ENCODE results near the gene LIPK. TPM values are rescaled to one million over a fixed set of nuclear protein-coding genes. Genes with fewer than 3 reads are reported as not detected.
"Not testable (repeated sequence)": the region's sequence is repeated elsewhere in the genome, so short reads cannot be mapped to it uniquely, and the experiment has no call there.

Gene LIPK
- polyA plus RNA-seq: not detected

- WGBS, 3 donors: 93 to 100% (median 94%) methylated on average over 1 of the region's 1 CpG
- no peak within 1 kb of the TSS for H3K27ac ChIP-seq (ENCODE audit: low read depth, low read length)
Measured at GRCh38 chr10:88705958-88706357, at the start of gene LIPK. Gene LIPK (plus strand): TSS chr10:88706249. CDS start chr10:88724544, 18,295 bp downstream.

GRCh38 chr10:88657901-88658300 lies 48.1 kb upstream of the LIPK start:
- WGBS, 3 donors: 86 to 97% (median 87%) methylated on average over 1 of the region's 1 CpG
- H3K27ac ChIP-seq (ENCODE audit: low read depth, low read length): no peak overlapping the region

- no peak overlapping the region for H3K27ac ChIP-seq (ENCODE audit: low read depth, low read length)
- WGBS, 3 donors: 46 to 71% (median 63%) methylated on average over 3 of the region's 3 CpGs
Measured at GRCh38 chr10:88659725-88660597, 46.1 kb upstream of the LIPK start.

- WGBS, 3 donors: 36 to 44% (median 42%) methylated on average over 3 of the region's 3 CpGs
- no peak overlapping the region for H3K27ac ChIP-seq (ENCODE audit: low read depth, low read length)
Measured at GRCh38 chr10:88660598-88660884, 45.5 kb upstream of the LIPK start.

- H3K27ac ChIP-seq (ENCODE audit: low read depth, low read length): no peak overlapping the region
Measured at GRCh38 chr10:88661018-88661417, 45.0 kb upstream of the LIPK start.

GRCh38 chr10:88661577-88661976 lies 44.5 kb upstream of the LIPK start:
- H3K27ac ChIP-seq (ENCODE audit: low read depth, low read length): no peak overlapping the region

GRCh38 chr10:88663153-88663552 lies 42.9 kb upstream of the LIPK start:
- H3K27ac ChIP-seq (ENCODE audit: low read depth, low read length): not testable (repeated sequence)
- WGBS, 3 donors: 89 to 95% (median 94%) methylated on average over 2 of the region's 2 CpGs

GRCh38 chr10:88664142-88664541 lies 41.9 kb upstream of the LIPK start, which contains the start of gene LIPF:
Gene LIPF (plus strand): TSS chr10:88664442. CDS start chr10:88667298, 2,856 bp downstream.
- WGBS, 3 donors: 48 to 64% (median 50%) methylated on average over 1 of the region's 1 CpG
- H3K27ac ChIP-seq (ENCODE audit: low read depth, low read length): no peak within 1 kb of the TSS

GRCh38 chr10:88668465-88668864 lies 37.6 kb upstream of the LIPK start:
- H3K27ac ChIP-seq (ENCODE audit: low read depth, low read length): no peak overlapping the region
- WGBS, 3 donors: 62 to 80% (median 63%) methylated on average over 1 of the region's 1 CpG

- no peak overlapping the region for H3K27ac ChIP-seq (ENCODE audit: low read depth, low read length)
- WGBS, 3 donors: 54 to 86% (median 83%) methylated on average over 2 of the region's 2 CpGs
Measured at GRCh38 chr10:88670497-88670896, 35.6 kb upstream of the LIPK start.

GRCh38 chr10:88672041-88672440 lies 34.0 kb upstream of the LIPK start:
- no peak overlapping the region for H3K27ac ChIP-seq (ENCODE audit: low read depth, low read length)
- 75 to 91% (median 83%) methylated on average over 2 of the region's 2 CpGs for WGBS, 3 donors

- 57 to 77% (median 74%) methylated on average over 4 of the region's 4 CpGs for WGBS, 3 donors
- no peak overlapping the region for H3K27ac ChIP-seq (ENCODE audit: low read depth, low read length)
Measured at GRCh38 chr10:88676283-88677060, 29.6 kb upstream of the LIPK start.

- 89 to 93% (median 92%) methylated on average over 4 of the region's 4 CpGs for WGBS, 3 donors
Measured at GRCh38 chr10:88680958-88681357, 25.1 kb upstream of the LIPK start.

GRCh38 chr10:88682491-88682890 lies 23.6 kb upstream of the LIPK start:
- 83 to 86% (median 84%) methylated on average over 4 of the region's 4 CpGs for WGBS, 3 donors
- H3K27ac ChIP-seq (ENCODE audit: low read depth, low read length): no peak overlapping the region

More at GRCh38 chr10:88680958-88681357, 25.1 kb upstream of the LIPK start:
- H3K27ac ChIP-seq (ENCODE audit: low read depth, low read length): no peak overlapping the region

- H3K27ac ChIP-seq (ENCODE audit: low read depth, low read length): no peak overlapping the region
Measured at GRCh38 chr10:88687853-88688467, 18.1 kb upstream of the LIPK start.

- H3K27ac ChIP-seq (ENCODE audit: low read depth, low read length): no peak overlapping the region
- 92 to 96% (median 95%) methylated on average over 6 of the region's 6 CpGs for WGBS, 3 donors
Measured at GRCh38 chr10:88689366-88689765, 16.7 kb upstream of the LIPK start.

GRCh38 chr10:88693392-88694020 lies 12.5 kb upstream of the LIPK start:
- H3K27ac ChIP-seq (ENCODE audit: low read depth, low read length): no peak overlapping the region
- WGBS, 3 donors: 51 to 62% (median 60%) methylated on average over 4 of the region's 4 CpGs

GRCh38 chr10:88702848-88703597 lies 3.0 kb upstream of the LIPK start:
- no peak overlapping the region for H3K27ac ChIP-seq (ENCODE audit: low read depth, low read length)
- 40 to 84% (median 82%) methylated on average over 4 of the region's 4 CpGs for WGBS, 3 donors
